ENCODE data around the gene STX4. TPM values are rescaled to one million over a fixed set of nuclear protein-coding genes. Genes with fewer than 3 reads are reported as not detected.

STX4 gene
- total and polyA plus RNA-seq, 9 of the 15 experiments (the other 6 are each of a cell fraction or from before 2014, with no cell fraction given) = 3.2 to 48.0 (median 21.5) TPM

DNA sequence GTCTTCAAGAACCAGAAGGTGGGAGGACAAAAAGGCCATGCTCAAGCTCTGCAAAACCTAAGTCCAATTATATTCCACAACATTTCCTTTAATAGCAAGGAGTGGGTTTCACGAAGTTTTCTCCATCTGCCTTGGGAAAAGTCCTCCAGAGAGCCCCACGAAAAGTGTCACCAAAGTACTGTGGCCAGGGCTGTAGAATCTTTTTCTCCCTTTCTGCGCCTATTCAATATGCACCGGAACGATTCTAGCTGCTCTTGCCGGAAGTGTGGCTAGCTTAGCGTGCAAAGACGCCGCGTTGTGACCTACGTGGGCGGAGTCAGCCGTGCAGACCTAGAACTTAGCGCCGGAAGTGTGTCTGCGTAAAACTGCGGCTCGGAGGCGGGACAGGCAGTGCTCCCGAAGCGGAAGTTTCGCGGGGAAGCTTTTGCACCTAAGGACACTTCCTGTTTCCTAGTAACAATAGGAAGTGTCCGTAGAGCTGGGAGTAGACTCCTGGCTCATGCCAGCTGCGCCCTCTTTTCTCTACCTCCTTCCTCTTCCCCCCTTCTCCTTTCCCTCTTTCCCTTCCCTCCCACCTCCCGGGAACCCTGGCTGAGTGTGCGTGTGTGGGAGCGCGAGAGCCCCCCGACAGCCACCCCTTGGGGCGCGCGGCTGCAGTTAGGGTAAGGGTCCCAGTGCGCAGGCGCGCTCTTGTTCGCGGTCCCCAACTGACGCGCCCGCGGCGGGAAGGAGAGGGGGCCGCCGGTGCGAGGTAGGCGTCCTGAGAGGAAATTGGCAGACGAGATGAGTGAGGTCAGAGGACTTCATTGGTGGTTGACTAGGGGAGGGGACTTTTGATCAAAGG is 40.8 kb downstream of the STX4 start, which contains the start of the genes ZNF646 and ZNF668 (continued):
- no peak for TF ChIP-seq SRF (CRISPR knock-in tag; IDR thresholded peaks at IDR 0.05)
- TF ChIP-seq EP300 (IDR thresholded peaks at IDR 0.05; ENCODE audit: low read length) = peak; percentile 45
- TF ChIP-seq MAZ (CRISPR knock-in tag; conservative IDR thresholded peaks at IDR 0.05 in 1 of 2, IDR thresholded peaks at IDR 0.05 in 1 of 2) = peak; percentile 71 to 72; a peak in 3 of 4 replicates
- TF ChIP-seq, protein P1, sequence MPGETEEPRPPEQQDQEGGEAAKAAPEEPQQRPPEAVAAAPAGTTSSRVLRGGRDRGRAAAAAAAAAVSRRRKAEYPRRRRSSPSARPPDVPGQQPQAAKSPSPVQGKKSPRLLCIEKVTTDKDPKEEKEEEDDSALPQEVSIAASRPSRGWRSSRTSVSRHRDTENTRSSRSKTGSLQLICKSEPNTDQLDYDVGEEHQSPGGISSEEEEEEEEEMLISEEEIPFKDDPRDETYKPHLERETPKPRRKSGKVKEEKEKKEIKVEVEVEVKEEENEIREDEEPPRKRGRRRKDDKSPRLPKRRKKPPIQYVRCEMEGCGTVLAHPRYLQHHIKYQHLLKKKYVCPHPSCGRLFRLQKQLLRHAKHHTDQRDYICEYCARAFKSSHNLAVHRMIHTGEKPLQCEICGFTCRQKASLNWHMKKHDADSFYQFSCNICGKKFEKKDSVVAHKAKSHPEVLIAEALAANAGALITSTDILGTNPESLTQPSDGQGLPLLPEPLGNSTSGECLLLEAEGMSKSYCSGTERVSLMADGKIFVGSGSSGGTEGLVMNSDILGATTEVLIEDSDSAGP (CRISPR knock-in tag; IDR thresholded peaks at IDR 0.05) = no peak
- peak in 1 of 2 experiments; percentile 74; a peak in 1 of 3 replicates for TF ChIP-seq CBX3 (IDR thresholded peaks at IDR 0.05; ENCODE audit: borderline replicate concordance in 1 of 2, low read length in 2 of 2)
- TF ChIP-seq ZFP1 (CRISPR knock-in tag; IDR thresholded peaks at IDR 0.05) = no peak
- TF ChIP-seq MECOM (CRISPR knock-in tag; IDR thresholded peaks at IDR 0.05) = no peak
- peak in 1 of 3 experiments; percentile 54 for TF ChIP-seq YY1 (IDR thresholded peaks at IDR 0.05; ENCODE audit: borderline replicate concordance in 1 of 3, control insufficient read depth in 1 of 3, extremely low read depth in 1 of 3, insufficient read depth in 3 of 3, insufficient read length in 1 of 3, insufficient replicate concordance in 2 of 3, low read depth in 1 of 3, low read length in 2 of 3)
- peak; percentile 98 for TF ChIP-seq NCOA1 (IDR thresholded peaks at IDR 0.05; ENCODE audit: low read depth)
- TF ChIP-seq ATF1 (CRISPR knock-in tag; IDR thresholded peaks at IDR 0.05) = peak; percentile 48; the same call in 1 of the 2 replicates
- TF ChIP-seq ATF1 (tag; IDR thresholded peaks at IDR 0.05) = peak; percentile 94
- TF ChIP-seq UBTF (IDR thresholded peaks at IDR 0.05; ENCODE audit: borderline replicate concordance in 1 of 2, low read depth in 2 of 2, low read length in 2 of 2) = peak; percentile 8 to 52; a peak in 1 of 4 replicates
- TF ChIP-seq RAD21 (CRISPR knock-in tag; conservative IDR thresholded peaks at IDR 0.05 in 1 of 2, IDR thresholded peaks at IDR 0.05 in 1 of 2) = no peak
- TF ChIP-seq FOXM1 (IDR thresholded peaks at IDR 0.05; ENCODE audit: low read depth) = no peak
- no peak for TF ChIP-seq FOXM1 (CRISPR knock-in tag; IDR thresholded peaks at IDR 0.05; ENCODE audit: low read depth)
- TF ChIP-seq NFXL1 (CRISPR knock-in tag; IDR thresholded peaks at IDR 0.05) = no peak
- TF ChIP-seq MXD1 (CRISPR knock-in tag; IDR thresholded peaks at IDR 0.05; ENCODE audit: borderline replicate concordance, poor library complexity, severe bottlenecking) = no peak
- TF ChIP-seq PTTG1 (tag; IDR thresholded peaks at IDR 0.05; ENCODE audit: low read depth) = no peak
- no peak for TF ChIP-seq CHD4 (IDR thresholded peaks at IDR 0.05; ENCODE audit: insufficient read depth, insufficient replicate concordance, low read depth, low read length, poor library complexity, severe bottlenecking)
- TF ChIP-seq TOE1 (IDR thresholded peaks at IDR 0.05; ENCODE audit: borderline replicate concordance) = no peak
- 0 out of 2 replicates have a peak, but pooled peaks have one; percentile 72 for TF ChIP-seq TOE1 (CRISPR knock-in tag; IDR thresholded peaks at IDR 0.05; ENCODE audit: borderline replicate concordance, low read depth)
- TF ChIP-seq LCOR (CRISPR knock-in tag; IDR thresholded peaks at IDR 0.05) = 0 out of 2 replicates have a peak, but pooled peaks have one; percentile 61

All from K562 (cell line).